GM12891 (cell line): ENCODE results near the gene NEMF.
A peak's percentile ranks its signal among the peaks of the same experiment; 100 is the strongest.
"Not testable (repeated sequence)": the region's sequence is repeated elsewhere in the genome, so short reads cannot be mapped to it uniquely, and the experiment has no call there.

Experiments used
- DNase-seq: peaks from one replicate; pipeline ENCODE4 v3.0.0; 2011; ENCODE audit warnings: low spot score; ENCODE audit not compliant: insufficient read length
- FAIRE-seq: peaks from 2 replicates; lab custom pipeline; 2011; peaks lifted over from hg19 to GRCh38; lab: Jason Lieb, UNC
- PAX5 ChIP-seq: IDR thresholded peaks from 2 replicates; pipeline ENCODE4 v1.6.1; 2011; ENCODE audit warnings: low read length, moderate library complexity, mild to moderate bottlenecking; ENCODE audit not compliant: insufficient read depth, severe bottlenecking
- POLR2A ChIP-seq: IDR thresholded peaks from 2 replicates; pipeline ENCODE4 v1.6.1; 2011; ENCODE audit warnings: low read depth, low read length, control low read depth
- POLR2AphosphoS5 ChIP-seq: IDR thresholded peaks from 2 replicates; pipeline ENCODE4 v1.6.1; 2011; ENCODE audit warnings: low read depth, low read length, control low read depth
- POU2F2 ChIP-seq: IDR thresholded peaks from 2 replicates; pipeline ENCODE4 v1.6.1; 2011; ENCODE audit warnings: low read depth, mild to moderate bottlenecking, control low read depth, low read length, moderate library complexity
- SPI1 ChIP-seq: IDR thresholded peaks from 2 replicates; pipeline ENCODE4 v1.6.1; 2011; ENCODE audit warnings: low read depth, low read length, control low read depth
- TAF1 ChIP-seq: IDR thresholded peaks from 2 replicates; pipeline ENCODE4 v1.6.1; 2011; ENCODE audit warnings: low read depth, low read length, control low read depth

Gene NEMF

DNA sequence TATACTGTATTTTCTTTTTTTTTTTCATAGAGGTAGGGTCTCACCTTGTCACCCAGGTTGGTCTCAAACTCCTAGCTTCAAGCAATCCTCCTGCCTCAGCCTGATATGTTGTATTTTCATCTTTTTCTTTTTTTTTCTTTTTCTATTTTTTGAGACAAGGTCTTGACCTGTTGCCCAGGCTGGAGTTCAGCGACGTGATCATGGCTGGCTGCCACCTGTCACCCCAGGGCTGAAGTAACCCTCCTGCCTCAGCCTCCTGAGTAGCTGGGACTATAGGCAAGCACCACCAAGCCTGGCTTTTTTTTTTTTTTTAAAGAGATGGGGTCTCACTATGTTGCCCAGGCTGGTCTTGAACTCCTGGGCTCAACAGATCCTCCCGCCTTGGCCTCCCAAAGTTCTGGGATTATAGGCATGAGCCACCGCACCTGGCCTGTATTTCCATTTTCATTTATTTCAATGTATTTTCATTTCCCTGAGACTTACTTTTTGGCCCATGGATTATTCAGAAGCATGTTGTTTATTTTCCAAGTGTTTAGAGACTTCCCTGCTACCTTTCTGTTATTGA is 24.1 kb upstream of the NEMF start:
- FAIRE-seq (no peak), DNase-seq (no peak)
- TF ChIP-seq POU2F2 (no peak), POLR2A (no peak), POLR2AphosphoS5 (no peak), PAX5 (no peak), SPI1 (no peak)

DNA sequence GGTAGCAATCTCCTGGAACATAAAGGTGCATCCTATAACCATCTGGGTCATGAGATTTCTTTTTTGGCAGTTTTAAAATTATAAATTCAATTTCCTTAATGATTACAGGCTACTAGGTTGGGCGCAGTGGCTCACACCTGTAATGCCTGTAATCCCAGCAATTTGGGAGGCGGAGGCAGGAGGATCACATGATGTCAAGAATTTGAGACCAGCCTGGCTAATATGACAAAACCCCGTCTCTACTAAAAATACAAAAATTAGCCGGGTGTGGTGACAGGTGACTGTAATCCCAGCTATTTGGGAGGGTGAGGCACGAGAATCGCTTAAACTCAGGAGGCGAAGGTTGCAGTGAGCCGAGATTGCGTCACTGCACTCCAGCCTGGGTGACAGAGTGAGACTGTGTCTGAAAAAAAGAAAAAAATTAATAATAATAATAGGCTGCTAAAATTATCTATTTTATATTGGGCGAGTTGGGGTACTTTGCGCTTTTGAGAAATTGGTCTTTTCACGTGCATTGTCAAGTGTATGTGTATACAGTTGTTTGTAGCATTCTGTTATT is 23.1 kb upstream of the NEMF start:
- TF ChIP-seq POU2F2 (no peak), TAF1 (no peak)
- no peak for DNase-seq
- no peak for FAIRE-seq

DNA sequence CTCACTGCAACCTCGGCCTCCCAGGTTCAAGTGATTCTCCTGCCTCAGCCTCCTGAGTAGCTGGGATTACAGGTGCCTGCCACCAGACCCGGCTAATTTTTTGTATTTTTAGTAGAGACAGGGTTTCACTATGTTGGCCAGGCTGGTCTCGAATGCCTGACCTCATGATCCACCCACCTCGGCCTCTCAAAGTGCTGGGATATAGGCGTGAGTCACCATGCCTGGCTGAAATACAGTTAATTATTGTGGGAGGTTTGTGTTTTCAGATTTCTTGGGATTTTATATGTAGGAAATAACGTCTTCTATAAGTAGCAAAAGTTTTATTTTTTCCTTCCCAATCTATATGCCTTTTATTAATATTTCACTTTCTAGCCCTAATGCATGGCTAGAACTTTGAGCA is 21.0 kb upstream of the NEMF start:
- not testable (repeated sequence) for DNase-seq, FAIRE-seq

DNA sequence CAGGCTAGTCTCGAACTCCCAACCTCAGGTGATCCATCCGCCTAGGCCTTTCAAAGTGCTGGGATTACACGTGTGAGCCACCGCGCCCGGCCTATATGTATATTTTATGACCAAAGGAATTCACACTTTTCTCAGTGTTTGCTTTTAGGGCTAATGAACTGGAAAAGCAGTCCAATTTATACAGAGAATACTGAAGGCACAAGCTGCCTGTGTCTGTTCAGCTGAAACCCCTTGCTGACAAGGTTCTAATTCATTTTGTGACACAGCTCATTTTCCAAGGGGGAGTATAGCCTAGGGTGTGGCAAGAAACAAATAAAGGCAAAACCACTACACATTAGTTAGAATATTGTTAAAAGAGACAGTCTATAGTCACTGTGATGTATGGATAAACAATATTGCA is 18.3 kb upstream of the NEMF start:
- FAIRE-seq (no peak), DNase-seq (no peak)
- TF ChIP-seq POLR2AphosphoS5 (no peak), PAX5 (no peak), POU2F2 (no peak), TAF1 (no peak)

DNA sequence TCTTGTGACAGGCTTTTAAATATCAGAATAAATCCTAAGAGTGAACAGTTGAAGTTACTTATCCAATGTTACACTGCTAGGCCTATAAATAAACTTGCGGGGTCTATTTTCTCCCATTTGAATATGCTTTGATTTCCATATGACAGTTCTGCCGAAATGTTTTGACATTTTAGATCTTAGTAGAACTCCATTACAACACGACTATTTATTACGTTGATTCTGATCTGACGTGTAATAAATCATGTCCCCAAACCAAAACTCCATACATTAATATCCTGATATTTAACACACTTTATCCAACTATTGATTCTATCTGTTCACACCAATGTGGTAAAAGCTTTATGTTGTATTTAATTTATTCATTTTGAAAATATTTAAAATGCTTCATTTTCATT is 16.1 kb upstream of the NEMF start:
- no peak for TF ChIP-seq PAX5
- TF ChIP-seq POU2F2: no peak
- no peak for TF ChIP-seq POLR2A
- no peak for TF ChIP-seq TAF1
- TF ChIP-seq SPI1: no peak
- no peak for TF ChIP-seq POLR2AphosphoS5
- DNase-seq: no peak
- no peak for FAIRE-seq

DNA sequence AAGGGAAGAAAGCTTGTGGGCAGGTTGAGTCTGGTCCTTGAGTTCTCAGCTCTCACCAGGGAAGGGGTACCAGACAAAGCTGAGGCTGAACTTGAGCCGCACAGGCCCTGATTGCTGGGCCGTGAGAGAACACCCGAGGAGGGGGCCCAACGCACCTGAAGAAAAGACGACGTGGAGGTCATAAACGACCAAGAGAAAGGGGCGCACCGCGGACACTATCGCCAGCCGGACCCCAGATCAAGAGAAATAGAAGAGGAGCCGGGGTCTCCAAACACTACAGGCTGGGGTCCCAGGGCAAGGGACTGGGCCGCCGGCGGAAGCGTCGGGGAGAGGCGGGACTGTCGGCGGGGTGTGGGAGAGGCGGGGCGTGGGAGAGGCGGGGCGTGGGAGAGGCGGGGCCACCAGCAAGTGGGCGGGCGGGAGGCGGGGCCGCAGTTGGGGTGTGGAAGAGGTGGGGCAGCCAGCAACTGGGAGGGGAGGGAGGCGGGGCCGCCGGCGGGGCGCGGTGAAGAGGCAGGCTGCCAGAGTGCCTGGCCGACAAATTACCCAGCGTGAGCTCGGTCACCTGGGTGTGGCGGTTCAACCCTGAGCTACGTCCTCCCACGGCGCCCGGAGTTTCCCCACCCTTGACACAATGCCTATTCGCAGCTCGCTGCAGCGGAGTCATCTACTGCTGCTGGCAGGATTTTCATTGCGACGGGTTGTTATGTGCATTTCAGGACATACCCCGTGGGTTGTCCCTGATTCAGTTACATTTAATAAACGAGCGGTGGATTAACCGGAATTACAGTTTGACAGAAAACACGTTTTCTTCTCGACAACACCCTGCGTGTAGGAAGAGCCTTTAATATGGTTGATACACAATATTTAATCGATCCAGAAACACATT is 15.5 kb upstream of the NEMF start:
- DNase-seq (peak; percentile 72), FAIRE-seq (peak; percentile 100)
- peak; percentile 91 for TF ChIP-seq POLR2A
- TF ChIP-seq PAX5: no peak
- peak; percentile 57 for TF ChIP-seq POU2F2
- peak; percentile 88 for TF ChIP-seq POLR2AphosphoS5
- TF ChIP-seq SPI1: no peak
- peak; percentile 87 for TF ChIP-seq TAF1

DNA sequence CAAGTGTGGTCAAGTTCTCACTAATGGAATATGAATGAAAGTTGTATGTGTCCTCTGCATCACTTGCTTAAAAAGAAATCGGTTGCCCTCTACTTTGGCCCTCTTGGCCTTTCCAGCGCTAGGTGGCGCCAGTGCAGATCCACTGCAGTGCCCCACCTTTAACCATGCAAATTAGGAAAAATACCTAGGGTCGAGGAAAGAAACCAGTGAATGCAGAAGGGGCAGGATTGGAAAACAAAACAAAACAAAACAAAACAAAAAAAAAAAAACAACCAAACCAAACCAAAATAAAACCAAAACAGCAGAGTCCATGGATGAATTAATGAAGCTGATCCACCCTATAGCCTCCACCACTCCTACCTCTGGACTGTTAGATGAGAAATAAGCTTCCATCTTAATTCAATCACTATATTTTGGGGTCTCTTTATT is 12.9 kb upstream of the NEMF start:
- peak; percentile 68 for FAIRE-seq
- no peak for DNase-seq
- peak; percentile 35; the same call in 1 of the 2 replicates for TF ChIP-seq POU2F2
- TF ChIP-seq SPI1: no peak

DNA sequence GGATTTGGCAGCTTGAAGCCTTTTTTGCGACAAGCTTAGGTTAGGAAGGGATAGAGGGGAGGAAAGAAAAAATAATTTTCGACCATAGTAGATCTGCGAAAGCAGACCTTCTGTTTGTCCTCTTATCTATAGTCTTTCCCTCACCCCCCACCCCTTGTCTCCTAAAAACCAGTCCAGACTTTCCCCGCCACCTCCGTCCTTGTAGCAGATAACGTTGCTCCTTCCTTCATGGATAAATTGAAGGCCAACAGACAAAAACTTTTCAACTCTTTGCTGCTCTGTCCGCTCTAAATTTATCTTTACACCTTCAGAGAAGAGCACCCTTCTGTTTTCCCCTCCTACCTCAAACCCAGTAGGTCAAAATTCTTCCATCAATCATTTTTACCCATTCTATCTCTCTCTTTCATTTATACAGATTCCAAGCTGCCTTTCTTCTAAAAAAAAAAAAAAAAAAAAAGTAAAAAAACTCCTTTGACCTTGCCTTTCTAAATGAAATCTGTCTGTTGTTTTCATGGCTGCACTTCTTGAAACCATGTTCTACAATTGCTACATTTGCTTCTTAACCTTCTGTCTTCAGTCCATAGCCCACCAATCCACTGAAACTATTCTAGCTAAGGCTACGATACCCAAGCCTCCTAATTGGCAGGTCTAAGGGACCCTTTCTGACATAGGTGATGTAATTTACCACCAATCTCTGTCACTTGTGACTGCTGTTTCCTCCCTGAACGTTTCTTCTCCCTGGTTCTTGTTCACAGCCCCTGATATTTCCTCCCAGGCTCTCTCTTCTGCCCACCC is 11.1 kb upstream of the NEMF start:
- TF ChIP-seq TAF1 (peak; percentile 58; the same call in 1 of the 2 replicates), PAX5 (no peak), SPI1 (peak; percentile 19; the same call in 1 of the 2 replicates), POLR2AphosphoS5 (peak; percentile 34; the same call in 1 of the 2 replicates), POLR2A (peak; percentile 65; the same call in 1 of the 2 replicates), POU2F2 (no peak)
- DNase-seq (no peak), FAIRE-seq (no peak)

DNA sequence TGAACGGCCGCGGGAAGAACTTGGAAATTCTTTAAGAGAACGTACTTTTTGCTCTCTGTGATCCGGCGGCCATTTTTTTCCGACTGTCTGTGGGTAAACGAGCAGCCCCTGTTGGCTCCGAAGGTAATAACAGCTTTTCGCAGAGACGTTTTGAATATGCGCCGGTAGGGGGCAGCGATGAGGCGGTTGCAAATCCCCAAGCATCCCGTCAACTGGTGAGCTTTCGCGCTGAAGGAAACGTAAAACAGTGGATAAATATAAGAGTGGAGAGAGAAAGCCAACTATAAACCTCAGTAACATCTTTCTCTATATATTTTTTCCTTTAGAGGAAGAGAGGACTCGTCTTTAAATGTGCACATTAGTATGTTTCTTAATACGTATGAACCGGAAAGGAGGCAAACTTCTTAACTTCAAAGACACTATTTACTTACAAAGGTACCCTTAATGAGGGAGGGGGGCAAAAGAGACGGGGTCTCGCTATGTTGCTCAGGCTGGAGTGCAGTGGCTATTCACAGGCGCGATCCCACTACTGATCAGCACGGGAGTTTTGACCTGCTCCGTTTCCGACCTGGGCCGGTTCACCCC is 9.6 kb upstream of the NEMF start:
- DNase-seq (no peak), FAIRE-seq (peak; percentile 55)
- peak; percentile 7 for TF ChIP-seq PAX5
- TF ChIP-seq SPI1: no peak
- TF ChIP-seq POU2F2: peak; percentile 80; the same call in 1 of the 2 replicates
- TF ChIP-seq TAF1: peak; percentile 82
- no peak for TF ChIP-seq POLR2AphosphoS5
- TF ChIP-seq POLR2A: no peak; the same call in 1 of the 2 replicates

DNA sequence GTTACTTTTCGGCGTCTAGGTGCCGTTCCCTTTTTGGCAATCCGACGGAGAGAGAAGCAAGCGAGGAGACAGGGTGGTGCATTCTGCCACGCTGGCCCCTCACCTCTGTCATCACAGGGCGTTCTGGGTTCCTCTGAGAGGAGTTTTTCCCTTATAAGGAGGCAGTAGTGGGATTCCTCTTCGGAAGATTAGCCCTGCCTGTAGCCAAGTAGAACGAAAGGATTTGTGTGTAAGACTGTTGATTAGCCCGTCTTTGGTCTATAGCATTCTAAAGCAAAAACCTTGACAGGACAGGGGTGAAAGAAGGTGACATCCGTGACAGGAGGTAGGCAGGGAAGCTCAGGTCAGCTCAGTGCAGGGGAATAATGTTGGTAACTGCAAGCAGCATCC is 9.1 kb upstream of the NEMF start:
- no peak for DNase-seq
- FAIRE-seq: peak; percentile 69

More for the DNA sequence above, 9.1 kb upstream of the NEMF start:
- TF ChIP-seq POLR2AphosphoS5: peak; percentile 53; the same call in 1 of the 2 replicates
- TF ChIP-seq SPI1: 0 out of 2 replicates have a peak, but pooled peaks have one; percentile 28
- TF ChIP-seq TAF1: no peak
- TF ChIP-seq POLR2A: peak; percentile 48; the same call in 1 of the 2 replicates
